Peyer's patch (tissue), 4 donors: ENCODE results near the gene CTDSPL.
A peak's percentile ranks its signal among the peaks of the same experiment; 100 is the strongest.

ENCODE experiments used
- CTCF ChIP-seq, 6 experiments: fragments of 450-650 bp in 4 of 6; fragments of 200-600 bp in 2 of 6; sonication (generic) in 1 of 6; IDR thresholded peaks; one replicate each; pipeline ENCODE4 v1.5.1; 2017 to 2019; ENCODE audit warnings: antibody characterized with exemption in 6 of 6, mild to moderate bottlenecking in 3 of 6, moderate library complexity in 1 of 6
- POLR2A ChIP-seq, 2 donors: fragments of 450-650 bp; IDR thresholded peaks; one replicate each; pipeline ENCODE4 v1.5.1; 2017; ENCODE audit warnings: antibody characterized with exemption in 2 of 2, mild to moderate bottlenecking in 2 of 2, moderate library complexity in 2 of 2

GRCh38 chr3:37909067-37909911 is 47.6 kb downstream of the CTDSPL start:
- TF ChIP-seq CTCF (IDR thresholded peaks at IDR 0.05) (peak in 3 of 6 experiments; percentile 18 to 43 (median 18)), POLR2A (IDR thresholded peaks at IDR 0.05) (no peak)
